ENCODE results near the gene FAM200C.

FAM200C gene

GRCh38 chr5:160379511-160379910 lies 20.3 kb downstream of the FAM200C start:
- no peak overlapping the region for H3K4me3 ChIP-seq (replicated peaks; ENCODE audit: low read depth, low read length)
- DNase-seq (ENCODE audit: extremely low read depth, low read depth): no peak
- TF ChIP-seq CTCF (IDR thresholded peaks at IDR 0.05; ENCODE audit: low read depth, low read length, missing control alignments): no peak

GRCh38 chr5:160378330-160378729 lies 21.5 kb downstream of the FAM200C start:
- DNase-seq (ENCODE audit: extremely low read depth, low read depth): no peak

GRCh38 chr5:160377651-160378050 lies 22.2 kb downstream of the FAM200C start:
- no peak overlapping the region for H3K4me3 ChIP-seq (replicated peaks; ENCODE audit: low read depth, low read length)
- DNase-seq (ENCODE audit: extremely low read depth, low read depth): no peak
- TF ChIP-seq CTCF (IDR thresholded peaks at IDR 0.05; ENCODE audit: low read depth, low read length, missing control alignments): no peak

More at GRCh38 chr5:160378330-160378729, 21.5 kb downstream of the FAM200C start:
- TF ChIP-seq CTCF (IDR thresholded peaks at IDR 0.05; ENCODE audit: low read depth, low read length, missing control alignments): no peak
- no peak overlapping the region for H3K4me3 ChIP-seq (replicated peaks; ENCODE audit: low read depth, low read length)

- no peak overlapping the region for H3K4me3 ChIP-seq (replicated peaks; ENCODE audit: low read depth, low read length)
- no peak for TF ChIP-seq CTCF (IDR thresholded peaks at IDR 0.05; ENCODE audit: low read depth, low read length, missing control alignments)
- no peak for DNase-seq (ENCODE audit: extremely low read depth, low read depth)
Observed at GRCh38 chr5:160376416-160376815, 23.4 kb downstream of the FAM200C start.

GRCh38 chr5:160375701-160376100 lies 24.2 kb downstream of the FAM200C start:
- TF ChIP-seq CTCF (IDR thresholded peaks at IDR 0.05; ENCODE audit: low read depth, low read length, missing control alignments): no peak
- H3K4me3 ChIP-seq (replicated peaks; ENCODE audit: low read depth, low read length): no peak overlapping the region
- no peak for DNase-seq (ENCODE audit: extremely low read depth, low read depth)

- no peak overlapping the region for H3K4me3 ChIP-seq (replicated peaks; ENCODE audit: low read depth, low read length)
- no peak for DNase-seq (ENCODE audit: extremely low read depth, low read depth)
- TF ChIP-seq CTCF (IDR thresholded peaks at IDR 0.05; ENCODE audit: low read depth, low read length, missing control alignments): no peak
Observed at GRCh38 chr5:160375166-160375565, 24.7 kb downstream of the FAM200C start.

- no peak for TF ChIP-seq CTCF (IDR thresholded peaks at IDR 0.05; ENCODE audit: low read depth, low read length, missing control alignments)
- H3K4me3 ChIP-seq (replicated peaks; ENCODE audit: low read depth, low read length): no peak overlapping the region
Observed at GRCh38 chr5:160371294-160371693, 28.6 kb downstream of the FAM200C start.

More at GRCh38 chr5:160371294-160371693, 28.6 kb downstream of the FAM200C start:
- no peak for DNase-seq (ENCODE audit: extremely low read depth, low read depth)
